Parathyroid adenoma (tissue), 2 donors: ENCODE measurements around the gene SHLD3.
"Not testable (repeated sequence)": the region's sequence is repeated elsewhere in the genome, so short reads cannot be mapped to it uniquely, and the experiment has no call there.

Experiments used
- H2AFZ ChIP-seq: fragments of 300-600 bp; sonication (generic); one replicate; pipeline ENCODE4 v1.7.0; 2017; ENCODE audit warnings: antibody characterized with exemption, mild to moderate bottlenecking
- H3K27ac ChIP-seq: fragments of 300-600 bp; sonication (generic); one replicate; pipeline ENCODE4 v1.7.0; 2017
- H3K27me3 ChIP-seq: fragments of 300-600 bp; sonication (generic); one replicate; pipeline ENCODE4 v1.7.0; 2017; ENCODE audit warnings: low read length; ENCODE audit not compliant: control insufficient read depth, insufficient read depth
- H3K36me3 ChIP-seq: fragments of 300-600 bp; sonication (generic); one replicate; pipeline ENCODE4 v1.7.0; 2017; ENCODE audit warnings: low read length; ENCODE audit not compliant: control insufficient read depth, insufficient read depth
- H3K4me1 ChIP-seq: fragments of 300-600 bp; sonication (generic); one replicate; pipeline ENCODE4 v1.7.0; 2017; ENCODE audit warnings: control low read depth
- H3K4me2 ChIP-seq: fragments of 300-600 bp; sonication (generic); one replicate; pipeline ENCODE4 v1.7.0; 2017; ENCODE audit warnings: low read length
- H3K4me3 ChIP-seq: fragments of 300-600 bp; sonication (generic); one replicate; pipeline ENCODE4 v1.7.0; 2017; ENCODE audit warnings: low read depth, low read length
- H3K79me2 ChIP-seq: fragments of 300-600 bp; sonication (generic); one replicate; pipeline ENCODE4 v1.7.0; 2017; ENCODE audit warnings: control low read depth
- H3K9ac ChIP-seq: fragments of 300-600 bp; sonication (generic); one replicate; pipeline ENCODE4 v1.7.0; 2017; ENCODE audit warnings: mild to moderate bottlenecking
- H3K9me3 ChIP-seq: fragments of 300-600 bp; sonication (generic); one replicate; pipeline ENCODE4 v1.7.0; 2017; ENCODE audit warnings: low read length; ENCODE audit not compliant: control insufficient read depth
- TF ChIP-seq, protein P1 (sequence below): fragments of 300-600 bp; sonication (generic); IDR thresholded peaks from one replicate; pipeline ENCODE4 v1.7.0; 2017; ENCODE audit warnings: antibody characterized with exemption, mild to moderate bottlenecking
- donor health status: primary hyperparathyroidism.

The SHLD3 gene

DNA sequence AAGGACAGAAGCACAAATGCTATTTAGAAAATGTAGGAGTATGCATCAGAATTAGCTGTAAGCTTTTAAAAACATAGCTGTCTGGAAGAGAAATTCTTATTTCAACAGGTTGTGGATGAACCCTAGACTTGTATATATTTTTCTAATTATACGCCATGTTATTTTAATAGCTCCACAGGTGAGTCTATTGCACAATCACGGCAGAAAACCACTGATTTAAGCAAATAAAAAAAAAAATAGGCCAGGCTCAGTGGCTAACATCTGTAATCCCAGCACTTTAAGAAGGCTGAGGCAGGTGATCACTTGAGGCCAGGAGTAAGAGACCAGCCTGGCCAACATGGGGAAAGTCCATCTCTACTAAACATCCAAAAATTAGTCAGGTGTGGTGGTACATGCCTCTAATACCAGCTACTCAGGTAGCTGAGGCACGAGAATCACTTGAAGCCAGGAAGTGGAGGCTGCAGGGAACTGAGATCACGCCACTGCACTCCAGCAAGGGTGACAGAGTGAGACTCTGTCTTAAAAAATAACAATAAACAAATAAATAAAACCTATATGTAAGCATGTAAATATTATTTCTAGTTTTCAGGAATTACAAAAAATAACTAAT is 12.4 kb upstream of the SHLD3 start:
- H3K27ac ChIP-seq: no peak overlapping the region
- TF ChIP-seq, protein P1, sequence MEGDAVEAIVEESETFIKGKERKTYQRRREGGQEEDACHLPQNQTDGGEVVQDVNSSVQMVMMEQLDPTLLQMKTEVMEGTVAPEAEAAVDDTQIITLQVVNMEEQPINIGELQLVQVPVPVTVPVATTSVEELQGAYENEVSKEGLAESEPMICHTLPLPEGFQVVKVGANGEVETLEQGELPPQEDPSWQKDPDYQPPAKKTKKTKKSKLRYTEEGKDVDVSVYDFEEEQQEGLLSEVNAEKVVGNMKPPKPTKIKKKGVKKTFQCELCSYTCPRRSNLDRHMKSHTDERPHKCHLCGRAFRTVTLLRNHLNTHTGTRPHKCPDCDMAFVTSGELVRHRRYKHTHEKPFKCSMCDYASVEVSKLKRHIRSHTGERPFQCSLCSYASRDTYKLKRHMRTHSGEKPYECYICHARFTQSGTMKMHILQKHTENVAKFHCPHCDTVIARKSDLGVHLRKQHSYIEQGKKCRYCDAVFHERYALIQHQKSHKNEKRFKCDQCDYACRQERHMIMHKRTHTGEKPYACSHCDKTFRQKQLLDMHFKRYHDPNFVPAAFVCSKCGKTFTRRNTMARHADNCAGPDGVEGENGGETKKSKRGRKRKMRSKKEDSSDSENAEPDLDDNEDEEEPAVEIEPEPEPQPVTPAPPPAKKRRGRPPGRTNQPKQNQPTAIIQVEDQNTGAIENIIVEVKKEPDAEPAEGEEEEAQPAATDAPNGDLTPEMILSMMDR: no peak
- no peaks in the 10 kb centered on the region for H3K36me3 ChIP-seq
- H3K4me2 ChIP-seq: no peak overlapping the region
- no peaks in the 10 kb centered on the region for H3K9me3 ChIP-seq
- H3K79me2 ChIP-seq: peaks cover 14% of the 10 kb centered on the region
- no peaks in the 10 kb centered on the region for H3K27me3 ChIP-seq
- no peak overlapping the region for H3K4me3 ChIP-seq
- H3K9ac ChIP-seq: no peak overlapping the region
- H3K4me1 ChIP-seq: no peaks in the 10 kb centered on the region
- no peak overlapping the region for H2AFZ ChIP-seq

DNA sequence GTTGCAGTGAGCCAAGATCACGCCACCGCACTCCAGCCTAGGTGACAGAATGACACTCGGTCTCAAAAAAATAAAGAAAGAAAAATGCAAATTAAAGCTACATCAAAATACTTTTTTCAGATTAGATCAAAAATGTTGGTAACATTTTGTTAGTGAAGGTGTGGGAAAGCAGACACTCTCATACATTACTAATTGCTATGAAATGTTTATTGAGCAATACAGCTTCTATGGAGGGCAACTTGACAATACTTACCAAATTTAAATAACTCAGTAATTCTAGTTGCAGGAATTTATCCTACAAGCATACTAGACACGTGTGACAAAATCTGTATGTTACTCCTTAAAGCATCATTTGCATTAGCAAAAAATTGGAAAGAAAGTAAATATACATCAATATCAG is 4.8 kb upstream of the SHLD3 start:
- H3K4me2 ChIP-seq: no peak overlapping the region
- no peaks in the 10 kb centered on the region for H3K9me3 ChIP-seq
- H3K27me3 ChIP-seq: no peaks in the 10 kb centered on the region
- peaks cover 9% of the 10 kb centered on the region for H3K4me1 ChIP-seq
- no peak overlapping the region for H3K4me3 ChIP-seq
- H2AFZ ChIP-seq: no peak overlapping the region
- no peaks in the 10 kb centered on the region for H3K36me3 ChIP-seq
- TF ChIP-seq, protein P1: no peak
- no peak overlapping the region for H3K27ac ChIP-seq
- peaks cover 45% of the 10 kb centered on the region for H3K79me2 ChIP-seq
- no peak overlapping the region for H3K9ac ChIP-seq

DNA sequence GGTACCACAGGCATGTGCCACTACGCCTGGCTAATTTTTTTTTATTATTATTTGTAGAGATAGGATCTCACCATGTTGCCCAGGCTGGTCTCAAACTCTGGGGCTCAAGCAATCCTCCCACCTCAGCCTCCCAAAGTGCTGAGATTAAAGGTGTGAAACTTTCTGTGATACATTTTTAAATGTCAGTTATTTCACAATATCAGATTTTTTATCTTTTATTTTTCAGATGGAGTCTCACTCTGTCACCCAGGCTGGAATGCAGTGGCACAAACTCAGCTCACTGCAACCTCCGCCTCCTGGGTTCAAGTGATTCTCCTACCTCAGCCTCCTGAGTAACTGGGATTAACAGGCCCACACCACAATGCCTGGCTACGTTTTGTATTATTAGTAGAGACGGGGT is 2.9 kb upstream of the SHLD3 start:
- not testable (repeated sequence) for H2AFZ ChIP-seq, H3K36me3 ChIP-seq, H3K9ac ChIP-seq, H3K27me3 ChIP-seq, H3K27ac ChIP-seq, H3K4me3 ChIP-seq, H3K4me2 ChIP-seq, H3K9me3 ChIP-seq
- Histone ChIP-seq H3K4me1 (peaks cover 12% of the 10 kb centered on the region), H3K79me2 (peaks cover 47% of the 10 kb centered on the region)

DNA sequence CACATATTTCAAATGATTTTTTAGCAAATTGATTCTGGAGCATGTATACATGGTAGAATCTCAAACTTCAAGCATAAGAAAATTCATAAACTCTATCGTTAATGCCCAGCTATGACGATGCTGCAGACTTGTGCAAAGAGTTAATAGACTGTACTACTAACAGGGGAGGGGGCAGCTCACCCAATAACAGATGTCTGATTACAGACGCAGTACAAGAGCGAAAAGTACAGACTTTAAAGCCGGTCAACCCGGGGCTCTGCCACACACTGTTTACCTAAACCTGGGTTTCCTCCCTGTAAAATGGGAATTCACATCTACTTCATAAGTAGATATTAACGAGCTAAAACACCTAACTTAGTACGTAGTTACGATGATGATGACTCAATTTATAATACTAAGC is 1.3 kb upstream of the SHLD3 start:
- peak overlapping the region; percentile 88 for H3K4me3 ChIP-seq
- peaks cover 12% of the 10 kb centered on the region for H3K4me1 ChIP-seq
- H3K79me2 ChIP-seq: peaks cover 42% of the 10 kb centered on the region
- no peaks in the 10 kb centered on the region for H3K27me3 ChIP-seq
- H3K27ac ChIP-seq: peak overlapping the region; percentile 94
- no peaks in the 10 kb centered on the region for H3K9me3 ChIP-seq
- peak overlapping the region; percentile 96 for H2AFZ ChIP-seq
- H3K4me2 ChIP-seq: peak overlapping the region; percentile 56
- TF ChIP-seq, protein P1: no peak
- H3K36me3 ChIP-seq: no peaks in the 10 kb centered on the region
- no peak overlapping the region for H3K9ac ChIP-seq

DNA sequence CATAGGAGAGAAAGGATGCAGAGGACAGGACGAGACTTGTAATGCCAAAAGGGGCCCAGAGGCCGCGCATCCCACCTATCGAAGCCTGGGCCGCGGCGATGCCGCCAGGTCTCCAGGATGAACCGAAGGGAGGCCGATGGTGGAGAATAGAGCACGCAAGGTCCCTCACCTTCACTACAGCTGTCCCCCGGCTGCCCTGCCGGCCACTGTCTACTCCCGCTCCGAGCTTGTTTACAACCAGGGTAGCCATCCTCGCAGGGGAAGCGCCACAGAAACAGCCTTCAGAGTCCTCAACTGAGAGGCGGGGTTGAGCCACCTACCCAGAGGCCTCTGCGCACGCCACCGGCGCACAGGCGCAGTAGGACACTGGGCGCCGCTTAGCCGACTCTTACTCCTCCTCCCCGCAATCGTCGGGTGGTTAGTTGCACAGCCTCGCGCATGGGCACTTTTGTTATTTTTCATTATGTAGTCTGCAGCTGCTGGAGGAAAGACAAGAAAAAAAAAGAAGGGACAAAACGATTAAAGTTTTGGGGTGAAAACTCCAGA is 729 bp upstream of the SHLD3 start, which contains the start of gene TRIM23:
TSS of gene TRIM23 (minus strand) at position 309 of the 546 bp plus-strand sequence. CDS start at position 250, 59 bp downstream.
- Histone ChIP-seq H3K4me1 (peaks cover 12% of the 10 kb centered on the region), H3K9ac (peak within 1 kb of the TSS; percentile 78), H3K27ac (peak within 1 kb of the TSS; percentile 94), H3K9me3 (no peaks in the 10 kb centered on the region), H3K4me2 (peak within 1 kb of the TSS; percentile 56), H3K36me3 (no peaks in the 10 kb centered on the region), H3K4me3 (peak within 1 kb of the TSS; percentile 88), H3K27me3 (no peaks in the 10 kb centered on the region), H2AFZ (peak within 1 kb of the TSS; percentile 96), H3K79me2 (peaks cover 36% of the 10 kb centered on the region)
- TF ChIP-seq, protein P1: no peak
